HG03196 (cell line): ENCODE data around the gene GPNMB.
"Not testable (repeated sequence)": the region's sequence is repeated elsewhere in the genome, so short reads cannot be mapped to it uniquely, and the experiment has no call there.

Source experiments
- ATAC-seq: cut with Tn5 transposase; IDR thresholded peaks from one replicate; pipeline ENCODE4 v1.9.1; 2021; ENCODE audit not compliant: unreplicated experiment

The GPNMB gene

GRCh38 chr7:23246555-23246954 lies at the start of gene GPNMB:
Gene GPNMB (plus strand): TSS chr7:23246775. CDS start chr7:23246858, 83 bp downstream.
- ATAC-seq = no peak

GRCh38 chr7:23197745-23198144 lies 48.8 kb upstream of the GPNMB start:
- ATAC-seq = not testable (repeated sequence)

- no peak for ATAC-seq
Measured at GRCh38 chr7:23200331-23200730, 46.2 kb upstream of the GPNMB start.

GRCh38 chr7:23204241-23204640 lies 42.3 kb upstream of the GPNMB start:
- no peak for ATAC-seq

GRCh38 chr7:23205577-23205908 lies 41.0 kb upstream of the GPNMB start:
- ATAC-seq = no peak

- no peak for ATAC-seq
Measured at GRCh38 chr7:23205909-23206767, 40.4 kb upstream of the GPNMB start.

GRCh38 chr7:23207021-23207420 lies 39.6 kb upstream of the GPNMB start:
- ATAC-seq = no peak

- no peak for ATAC-seq
Measured at GRCh38 chr7:23207884-23208283, 38.7 kb upstream of the GPNMB start.

- ATAC-seq = no peak
Measured at GRCh38 chr7:23208316-23208715, 38.3 kb upstream of the GPNMB start.

- ATAC-seq = no peak
Measured at GRCh38 chr7:23210506-23210905, 36.1 kb upstream of the GPNMB start.

- ATAC-seq = no peak
Measured at GRCh38 chr7:23211589-23211988, 35.0 kb upstream of the GPNMB start.

- ATAC-seq = no peak
Measured at GRCh38 chr7:23212395-23212794, 34.2 kb upstream of the GPNMB start.

- no peak for ATAC-seq
Measured at GRCh38 chr7:23212841-23213240, 33.7 kb upstream of the GPNMB start.

- no peak for ATAC-seq
Measured at GRCh38 chr7:23213755-23214154, 32.8 kb upstream of the GPNMB start.

- ATAC-seq = no peak
Measured at GRCh38 chr7:23214423-23214822, 32.2 kb upstream of the GPNMB start.

- ATAC-seq = no peak
Measured at GRCh38 chr7:23214938-23215337, 31.6 kb upstream of the GPNMB start.

- ATAC-seq = no peak
Measured at GRCh38 chr7:23216021-23216420, 30.6 kb upstream of the GPNMB start.

GRCh38 chr7:23218196-23218595 lies 28.4 kb upstream of the GPNMB start:
- ATAC-seq = no peak

- ATAC-seq = no peak
Measured at GRCh38 chr7:23220690-23221305, 25.8 kb upstream of the GPNMB start.

- no peak for ATAC-seq
Measured at GRCh38 chr7:23222439-23223030, 24.0 kb upstream of the GPNMB start.

- ATAC-seq = not testable (repeated sequence)
Measured at GRCh38 chr7:23224364-23224763, 22.2 kb upstream of the GPNMB start.

- ATAC-seq = no peak
Measured at GRCh38 chr7:23226844-23227450, 19.6 kb upstream of the GPNMB start.
